HG03045 (cell line): ENCODE measurements around the gene NWD2.
A peak's percentile ranks its signal among the peaks of the same experiment; 100 is the strongest.
"Not testable (repeated sequence)": the region's sequence is repeated elsewhere in the genome, so short reads cannot be mapped to it uniquely, and the experiment has no call there.

Experiments used
- ATAC-seq: cut with Tn5 transposase; IDR thresholded peaks from one replicate; pipeline ENCODE4 v1.9.1; 2021; ENCODE audit warnings: mild to moderate bottlenecking, moderate library complexity; ENCODE audit not compliant: unreplicated experiment

Gene NWD2

GRCh38 chr4:37244583-37245390 is at the start of gene NWD2:
NWD2 (plus strand) TSS chr4:37244743; CDS start chr4:37245068, 325 bp downstream.
- no peak for ATAC-seq

- no peak for ATAC-seq
Measured at GRCh38 chr4:37197899-37198298, 46.6 kb upstream of the NWD2 start.

- not testable (repeated sequence) for ATAC-seq
Measured at GRCh38 chr4:37204740-37205139, 39.8 kb upstream of the NWD2 start.

- ATAC-seq, result no peak
Measured at GRCh38 chr4:37216209-37216608, 28.3 kb upstream of the NWD2 start.

GRCh38 chr4:37219242-37219641 is 25.3 kb upstream of the NWD2 start:
- no peak for ATAC-seq

- ATAC-seq, result no peak
Measured at GRCh38 chr4:37219990-37220389, 24.6 kb upstream of the NWD2 start.

GRCh38 chr4:37220685-37221084 is 23.9 kb upstream of the NWD2 start:
- ATAC-seq, result no peak

GRCh38 chr4:37223732-37224131 is 20.8 kb upstream of the NWD2 start:
- no peak for ATAC-seq

- no peak for ATAC-seq
Measured at GRCh38 chr4:37224854-37225253, 19.7 kb upstream of the NWD2 start.

GRCh38 chr4:37225778-37226177 is 18.8 kb upstream of the NWD2 start:
- ATAC-seq, result no peak

- no peak for ATAC-seq
Measured at GRCh38 chr4:37232315-37232714, 12.2 kb upstream of the NWD2 start.

GRCh38 chr4:37236165-37236564 is 8.4 kb upstream of the NWD2 start:
- no peak for ATAC-seq

- ATAC-seq, result peak; percentile 46
Measured at GRCh38 chr4:37241647-37242046, 2.9 kb upstream of the NWD2 start.

GRCh38 chr4:37243051-37243450 is 1.5 kb upstream of the NWD2 start:
- ATAC-seq, result no peak

- no peak for ATAC-seq
Measured at GRCh38 chr4:37243722-37244582, 591 bp upstream of the NWD2 start.

- ATAC-seq, result no peak
Measured at GRCh38 chr4:37245391-37245954, 930 bp downstream of the NWD2 start.

- no peak for ATAC-seq
Measured at GRCh38 chr4:37246891-37247290, 2.3 kb downstream of the NWD2 start.

- no peak for ATAC-seq
Measured at GRCh38 chr4:37258221-37258620, 13.7 kb downstream of the NWD2 start.

GRCh38 chr4:37268319-37268718 is 23.8 kb downstream of the NWD2 start:
- ATAC-seq, result no peak

GRCh38 chr4:37279121-37279520 is 34.6 kb downstream of the NWD2 start:
- no peak for ATAC-seq

GRCh38 chr4:37279894-37280592 is 35.5 kb downstream of the NWD2 start:
- no peak for ATAC-seq
